ENCODE results near the gene RPS15.

The RPS15 gene

DNA sequence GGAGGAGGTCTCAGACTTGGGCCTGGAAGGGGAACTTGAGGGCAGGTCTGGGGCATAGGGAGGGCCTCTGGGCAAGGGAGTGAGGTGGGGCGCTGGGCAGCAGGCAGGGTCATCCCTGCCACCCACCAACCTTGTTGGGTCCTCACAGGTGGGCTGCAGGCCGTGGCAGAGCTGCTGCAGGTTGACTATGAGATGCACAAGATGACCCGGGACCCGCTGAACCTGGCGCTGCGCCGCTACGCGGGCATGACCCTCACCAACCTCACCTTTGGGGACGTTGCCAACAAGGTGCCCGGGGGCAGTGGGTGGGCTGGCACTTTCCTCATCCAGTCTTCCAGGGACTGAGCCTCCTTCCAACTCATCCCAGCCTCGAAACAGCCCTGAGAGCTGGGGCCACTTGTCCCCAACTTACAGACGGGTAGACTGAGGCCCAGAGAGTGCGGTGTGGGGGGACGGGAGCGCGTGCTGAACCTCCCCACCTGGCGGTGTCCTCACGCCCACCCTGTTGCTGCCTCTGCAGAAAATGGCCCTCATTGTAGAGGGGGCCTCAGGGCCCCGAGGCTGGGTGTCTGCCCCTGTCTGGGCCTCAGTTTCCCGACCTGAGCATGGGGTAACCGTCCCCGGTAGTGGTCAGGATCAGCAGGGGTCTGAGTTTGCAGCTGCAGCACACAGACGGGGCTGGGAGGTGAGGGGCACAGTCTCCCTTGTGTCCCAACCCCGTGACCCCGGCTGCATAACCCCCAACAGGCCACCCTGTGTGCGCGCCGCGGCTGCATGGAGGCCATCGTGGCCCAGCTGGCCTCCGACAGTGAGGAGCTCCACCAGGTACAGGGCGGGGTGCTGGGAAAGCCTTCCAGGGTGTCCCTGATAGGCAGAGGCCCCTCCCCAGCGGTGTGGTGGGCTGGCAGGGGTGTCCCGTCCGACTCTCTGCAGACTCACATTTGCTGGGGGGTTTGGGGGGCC, 22.1 kb downstream of the RPS15 start:
- no peak overlapping the region for H3K4me3 ChIP-seq (ENCODE audit: low read depth, low read length)
- TF ChIP-seq, protein P1, sequence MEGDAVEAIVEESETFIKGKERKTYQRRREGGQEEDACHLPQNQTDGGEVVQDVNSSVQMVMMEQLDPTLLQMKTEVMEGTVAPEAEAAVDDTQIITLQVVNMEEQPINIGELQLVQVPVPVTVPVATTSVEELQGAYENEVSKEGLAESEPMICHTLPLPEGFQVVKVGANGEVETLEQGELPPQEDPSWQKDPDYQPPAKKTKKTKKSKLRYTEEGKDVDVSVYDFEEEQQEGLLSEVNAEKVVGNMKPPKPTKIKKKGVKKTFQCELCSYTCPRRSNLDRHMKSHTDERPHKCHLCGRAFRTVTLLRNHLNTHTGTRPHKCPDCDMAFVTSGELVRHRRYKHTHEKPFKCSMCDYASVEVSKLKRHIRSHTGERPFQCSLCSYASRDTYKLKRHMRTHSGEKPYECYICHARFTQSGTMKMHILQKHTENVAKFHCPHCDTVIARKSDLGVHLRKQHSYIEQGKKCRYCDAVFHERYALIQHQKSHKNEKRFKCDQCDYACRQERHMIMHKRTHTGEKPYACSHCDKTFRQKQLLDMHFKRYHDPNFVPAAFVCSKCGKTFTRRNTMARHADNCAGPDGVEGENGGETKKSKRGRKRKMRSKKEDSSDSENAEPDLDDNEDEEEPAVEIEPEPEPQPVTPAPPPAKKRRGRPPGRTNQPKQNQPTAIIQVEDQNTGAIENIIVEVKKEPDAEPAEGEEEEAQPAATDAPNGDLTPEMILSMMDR (IDR thresholded peaks at IDR 0.05; ENCODE audit: control insufficient read depth, extremely low read depth, insufficient read depth) = no peak
- DNase-seq (ENCODE audit: low read depth) = no peak

DNA sequence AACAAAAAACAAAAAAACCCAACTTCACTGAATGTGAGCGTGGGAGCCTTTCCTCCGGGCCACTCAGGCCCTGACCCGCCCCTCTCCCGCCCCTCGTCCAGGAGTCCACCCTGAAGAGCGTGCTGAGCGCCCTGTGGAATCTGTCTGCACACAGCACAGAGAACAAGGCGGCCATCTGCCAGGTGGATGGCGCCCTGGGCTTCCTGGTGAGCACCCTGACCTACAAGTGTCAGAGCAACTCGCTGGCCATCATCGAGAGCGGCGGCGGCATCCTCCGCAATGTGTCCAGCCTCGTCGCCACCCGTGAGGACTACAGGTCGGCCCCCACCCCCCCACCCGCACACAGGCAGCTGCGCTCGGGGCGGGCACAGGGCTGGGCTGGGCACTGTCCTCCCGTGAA, 23.7 kb downstream of the RPS15 start:
- TF ChIP-seq, protein P1 (IDR thresholded peaks at IDR 0.05; ENCODE audit: control insufficient read depth, extremely low read depth, insufficient read depth) = no peak
- DNase-seq (ENCODE audit: low read depth) = no peak

GRCh38 chr19:1465191-1466016, 27.2 kb downstream of the RPS15 start:
- DNase-seq (ENCODE audit: low read depth) = no peak
- H3K4me3 ChIP-seq (ENCODE audit: low read depth, low read length) = no peak overlapping the region
- TF ChIP-seq, protein P1 (IDR thresholded peaks at IDR 0.05; ENCODE audit: control insufficient read depth, extremely low read depth, insufficient read depth) = peak; percentile 52

More for the DNA sequence above, 23.7 kb downstream of the RPS15 start:
- H3K4me3 ChIP-seq (ENCODE audit: low read depth, low read length) = no peak overlapping the region

DNA sequence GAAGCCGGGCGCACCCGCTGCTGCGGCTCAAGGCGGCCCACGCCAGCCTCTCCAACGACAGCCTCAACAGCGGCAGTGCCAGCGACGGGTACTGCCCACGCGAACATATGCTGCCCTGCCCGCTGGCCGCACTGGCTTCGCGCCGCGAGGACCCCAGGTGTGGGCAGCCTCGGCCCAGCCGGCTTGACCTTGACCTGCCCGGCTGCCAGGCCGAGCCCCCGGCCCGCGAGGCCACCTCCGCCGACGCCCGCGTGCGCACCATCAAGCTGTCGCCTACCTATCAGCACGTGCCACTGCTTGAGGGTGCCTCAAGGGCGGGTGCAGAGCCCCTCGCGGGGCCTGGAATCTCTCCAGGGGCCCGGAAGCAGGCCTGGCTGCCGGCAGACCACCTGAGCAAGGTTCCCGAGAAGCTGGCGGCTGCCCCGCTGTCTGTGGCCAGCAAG, 27.8 kb downstream of the RPS15 start:
- TF ChIP-seq, protein P1 (IDR thresholded peaks at IDR 0.05; ENCODE audit: control insufficient read depth, extremely low read depth, insufficient read depth) = no peak
- DNase-seq (ENCODE audit: low read depth) = no peak
- no peak overlapping the region for H3K4me3 ChIP-seq (ENCODE audit: low read depth, low read length)

DNA sequence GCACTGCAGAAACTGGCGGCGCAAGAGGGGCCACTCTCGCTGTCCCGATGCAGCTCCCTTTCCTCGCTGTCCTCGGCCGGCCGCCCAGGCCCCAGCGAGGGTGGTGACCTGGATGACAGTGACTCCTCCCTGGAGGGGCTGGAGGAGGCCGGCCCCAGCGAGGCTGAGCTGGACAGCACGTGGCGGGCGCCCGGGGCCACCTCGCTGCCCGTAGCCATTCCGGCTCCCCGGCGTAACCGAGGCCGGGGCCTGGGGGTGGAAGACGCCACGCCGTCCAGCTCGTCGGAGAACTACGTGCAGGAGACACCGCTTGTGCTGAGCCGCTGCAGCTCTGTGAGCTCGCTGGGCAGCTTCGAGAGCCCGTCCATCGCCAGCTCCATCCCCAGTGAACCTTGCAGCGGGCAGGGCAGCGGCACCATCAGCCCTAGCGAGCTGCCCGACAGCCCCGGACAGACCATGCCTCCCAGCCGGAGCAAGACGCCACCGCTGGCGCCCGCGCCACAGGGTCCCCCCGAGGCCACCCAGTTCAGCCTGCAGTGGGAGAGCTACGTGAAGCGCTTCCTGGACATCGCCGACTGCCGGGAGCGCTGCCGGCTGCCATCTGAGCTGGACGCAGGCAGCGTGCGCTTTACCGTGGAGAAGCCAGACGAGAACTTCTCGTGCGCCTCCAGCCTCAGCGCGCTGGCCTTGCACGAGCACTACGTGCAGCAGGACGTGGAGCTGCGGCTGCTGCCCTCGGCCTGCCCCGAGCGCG, 28.4 kb downstream of the RPS15 start:
- H3K4me3 ChIP-seq (ENCODE audit: low read depth, low read length) = no peak overlapping the region
- TF ChIP-seq, protein P1 (IDR thresholded peaks at IDR 0.05; ENCODE audit: control insufficient read depth, extremely low read depth, insufficient read depth) = no peak
- no peak for DNase-seq (ENCODE audit: low read depth)

GRCh38 chr19:1467215-1467489, 29.0 kb downstream of the RPS15 start:
- H3K4me3 ChIP-seq (ENCODE audit: low read depth, low read length) = no peak overlapping the region
- TF ChIP-seq, protein P1 (IDR thresholded peaks at IDR 0.05; ENCODE audit: control insufficient read depth, extremely low read depth, insufficient read depth) = no peak

More at GRCh38 chr19:1467215-1467489, 29.0 kb downstream of the RPS15 start:
- no peak for DNase-seq (ENCODE audit: low read depth)
